Measurements from ENCODE around the gene AMELX. TPM values are rescaled to one million over a fixed set of nuclear protein-coding genes. Genes with fewer than 3 reads are reported as not detected.

The AMELX gene
- total and polyA plus RNA-seq, 8 donors, result not detected

- Histone ChIP-seq H3K9me3 (no peaks in the 10 kb centered on the region), H3K4me3 (no peak overlapping the region), H3K27ac (no peak overlapping the region), H3K4me1 (no peaks in the 10 kb centered on the region), H3K36me3 (no peaks in the 10 kb centered on the region), H3K27me3 (peaks cover 0 to 10% (median 0%) of the 10 kb centered on the region in 4 donors)
- WGBS, 2 donors, result 22 to 44% methylated on average over 1 of the region's 1 CpG
- ATAC-seq, result no peak
- no peak for FAIRE-seq
- intact Hi-C loops (cut with DNase I), result no loop called here
- TF ChIP-seq, protein P1, sequence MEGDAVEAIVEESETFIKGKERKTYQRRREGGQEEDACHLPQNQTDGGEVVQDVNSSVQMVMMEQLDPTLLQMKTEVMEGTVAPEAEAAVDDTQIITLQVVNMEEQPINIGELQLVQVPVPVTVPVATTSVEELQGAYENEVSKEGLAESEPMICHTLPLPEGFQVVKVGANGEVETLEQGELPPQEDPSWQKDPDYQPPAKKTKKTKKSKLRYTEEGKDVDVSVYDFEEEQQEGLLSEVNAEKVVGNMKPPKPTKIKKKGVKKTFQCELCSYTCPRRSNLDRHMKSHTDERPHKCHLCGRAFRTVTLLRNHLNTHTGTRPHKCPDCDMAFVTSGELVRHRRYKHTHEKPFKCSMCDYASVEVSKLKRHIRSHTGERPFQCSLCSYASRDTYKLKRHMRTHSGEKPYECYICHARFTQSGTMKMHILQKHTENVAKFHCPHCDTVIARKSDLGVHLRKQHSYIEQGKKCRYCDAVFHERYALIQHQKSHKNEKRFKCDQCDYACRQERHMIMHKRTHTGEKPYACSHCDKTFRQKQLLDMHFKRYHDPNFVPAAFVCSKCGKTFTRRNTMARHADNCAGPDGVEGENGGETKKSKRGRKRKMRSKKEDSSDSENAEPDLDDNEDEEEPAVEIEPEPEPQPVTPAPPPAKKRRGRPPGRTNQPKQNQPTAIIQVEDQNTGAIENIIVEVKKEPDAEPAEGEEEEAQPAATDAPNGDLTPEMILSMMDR (IDR thresholded peaks at IDR 0.05), result no peak
- no peak for DNase-seq
Observed at GRCh38 chrX:11259437-11259836, 33.8 kb upstream of the AMELX start.

- intact Hi-C loops (cut with DNase I), result no loop called here
- ATAC-seq, result no peak
- Histone ChIP-seq H3K4me3 (no peak overlapping the region), H3K4me1 (no peaks in the 10 kb centered on the region), H3K36me3 (no peaks in the 10 kb centered on the region), H3K27me3 (peaks cover 0 to 10% (median 0%) of the 10 kb centered on the region in 4 donors), H3K27ac (no peak overlapping the region), H3K9me3 (no peaks in the 10 kb centered on the region)
- DNase-seq, result no peak
- 62 to 90% methylated on average over 1 of the region's 1 CpG for WGBS, 2 donors
- TF ChIP-seq, protein P1 (IDR thresholded peaks at IDR 0.05), result no peak
- FAIRE-seq, result peak; percentile 47
Observed at GRCh38 chrX:11261260-11261659, 32.0 kb upstream of the AMELX start.

DNA sequence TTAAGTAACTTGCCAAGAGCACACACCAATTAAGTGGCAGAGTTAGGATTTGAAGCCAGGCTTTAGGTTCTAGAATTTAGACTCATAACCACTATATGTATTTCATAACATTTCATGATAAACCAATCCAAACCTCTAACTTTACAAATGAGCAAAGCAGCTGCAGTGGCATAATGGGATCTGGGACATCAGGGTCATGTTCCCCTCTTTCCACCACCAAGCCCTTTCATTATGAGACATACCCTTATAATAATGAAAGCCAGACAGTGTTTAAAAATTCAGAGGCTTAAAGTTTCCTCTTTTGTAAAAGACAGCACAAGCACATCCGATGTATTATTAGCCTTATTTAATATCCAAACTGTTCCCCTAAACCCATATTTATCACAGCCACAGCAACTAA, 28.3 kb upstream of the AMELX start:
- H3K4me1 ChIP-seq, result no peaks in the 10 kb centered on the region
- ATAC-seq, result no peak
- H3K27me3 ChIP-seq, result peaks cover 0 to 7% (median 0%) of the 10 kb centered on the region in 4 donors
- TF ChIP-seq, protein P1 (IDR thresholded peaks at IDR 0.05), result no peak
- intact Hi-C loops (cut with DNase I), result no loop called here
- 48 to 54% methylated on average over 1 of the region's 1 CpG for WGBS, 2 donors
- no peaks in the 10 kb centered on the region for H3K9me3 ChIP-seq
- DNase-seq, result no peak
- no peak overlapping the region for H3K4me3 ChIP-seq
- FAIRE-seq, result no peak
- H3K36me3 ChIP-seq, result no peaks in the 10 kb centered on the region
- H3K27ac ChIP-seq, result no peak overlapping the region

DNA sequence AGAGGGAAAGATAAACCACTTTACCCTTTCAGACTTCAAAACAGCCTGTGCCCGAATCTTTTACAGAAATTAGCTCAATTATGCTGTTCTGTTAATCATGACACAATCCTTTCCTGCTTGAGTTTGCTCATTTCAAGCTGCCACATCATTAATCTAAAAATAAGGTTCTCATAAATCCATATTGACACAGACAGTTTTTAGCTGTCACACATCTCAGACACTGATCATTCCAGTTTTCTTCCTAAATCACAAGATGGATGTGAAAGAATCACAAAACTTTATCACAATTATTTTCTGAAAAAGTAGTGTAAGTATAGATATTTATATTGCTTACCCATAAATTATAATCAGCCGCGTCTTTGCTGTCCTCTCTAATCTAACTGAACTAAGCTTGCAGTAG, 27.9 kb upstream of the AMELX start:
- Histone ChIP-seq H3K36me3 (no peaks in the 10 kb centered on the region), H3K27ac (no peak overlapping the region), H3K27me3 (peaks cover 0 to 6% (median 0%) of the 10 kb centered on the region in 4 donors), H3K4me1 (no peaks in the 10 kb centered on the region), H3K9me3 (no peaks in the 10 kb centered on the region), H3K4me3 (no peak overlapping the region)
- DNase-seq (no peak), FAIRE-seq (peak; percentile 17), ATAC-seq (no peak)
- 20 to 41% methylated on average over 3 of the region's 3 CpGs for WGBS, 2 donors
- intact Hi-C loops (cut with DNase I), result no loop called here
- TF ChIP-seq, protein P1 (IDR thresholded peaks at IDR 0.05), result no peak

DNA sequence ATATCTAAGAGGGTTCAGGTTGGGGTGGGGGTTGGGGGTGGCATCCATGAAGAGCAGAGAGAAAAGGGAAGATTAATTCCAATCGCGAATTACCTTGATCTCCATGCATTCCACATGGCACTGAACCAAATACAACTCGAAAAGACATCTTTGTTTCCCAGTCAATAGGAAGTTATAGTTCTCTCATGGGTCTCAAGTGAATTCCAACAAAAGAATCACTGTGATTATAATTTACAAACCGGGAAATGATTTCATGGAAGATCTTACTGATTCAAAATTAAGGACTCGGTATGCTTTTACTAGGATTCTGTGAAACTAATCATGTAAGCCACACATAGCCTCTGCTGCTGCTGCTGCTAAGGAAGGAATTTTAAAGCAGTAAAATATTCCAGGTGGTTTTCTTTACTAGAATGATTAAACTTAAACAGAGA, 26.6 kb upstream of the AMELX start:
- FAIRE-seq (no peak), ATAC-seq (no peak), DNase-seq (no peak)
- 39 to 40% methylated on average over 5 of the region's 5 CpGs for WGBS, 2 donors
- Histone ChIP-seq H3K36me3 (no peaks in the 10 kb centered on the region), H3K4me3 (no peak overlapping the region), H3K9me3 (no peaks in the 10 kb centered on the region), H3K27me3 (no peaks in the 10 kb centered on the region), H3K4me1 (no peaks in the 10 kb centered on the region), H3K27ac (no peak overlapping the region)
- intact Hi-C loops (cut with DNase I), result no loop called here
- TF ChIP-seq, protein P1 (IDR thresholded peaks at IDR 0.05), result no peak
